Fibroblast of lung (primary cell): ENCODE data around the gene UBE2QL1.

Experiments
- CTCF ChIP-seq, 2 donors: IDR thresholded peaks in 1 of 2; conservative IDR thresholded peaks in 1 of 2; 1 replicate in 1 of 2; 2 replicates in 1 of 2; pipeline ENCODE4 v1.5.1; 2011 to 2012; ENCODE audit warnings: low read length in 2 of 2, control low read depth in 1 of 2, inconsistent platforms in 1 of 2, low read depth in 1 of 2, mild to moderate bottlenecking in 1 of 2
- EZH2 ChIP-seq: IDR thresholded peaks from 2 replicates; pipeline ENCODE4 v1.5.1; 2012; ENCODE audit warnings: low read length, control low read depth, mild to moderate bottlenecking; ENCODE audit errors: missing control alignments

GRCh38 chr5:6502421-6502820 lies 53.8 kb downstream of the UBE2QL1 start:
- TF ChIP-seq EZH2 (no peak), CTCF (conservative IDR thresholded peaks at IDR 0.05 in 1 of 2, IDR thresholded peaks at IDR 0.05 in 1 of 2; ENCODE audit: low read depth in 1 of 2, low read length in 2 of 2) (no peak)
